Loucy (cell line): ENCODE data around the gene EIPR1.

Experiments
- H2AFZ ChIP-seq: fragments of 200-600 bp; sonication (generic); 2 replicates; pipeline ENCODE4 v1.6.0; 2016; ENCODE audit warnings: antibody characterized with exemption, mild to moderate bottlenecking, low read length, moderate library complexity
- H3F3A ChIP-seq: fragments of 200-600 bp; 2 replicates; pipeline ENCODE4 v1.6.0; 2016; ENCODE audit warnings: antibody characterized with exemption, low read depth, mild to moderate bottlenecking
- H3K27me3 ChIP-seq: fragments of 200-600 bp; sonication (generic); 2 replicates; pipeline ENCODE4 v1.6.1; 2014; ENCODE audit warnings: low read length, mild to moderate bottlenecking; ENCODE audit not compliant: insufficient read depth, poor library complexity, severe bottlenecking
- H3K36me3 ChIP-seq: fragments of 200-600 bp; sonication (generic); 2 replicates; pipeline ENCODE4 v1.6.1; 2016; ENCODE audit warnings: low read length; ENCODE audit not compliant: insufficient read depth
- H3K4me1 ChIP-seq: fragments of 200-600 bp; sonication (generic); 2 replicates; pipeline ENCODE4 v1.5.1; 2014; ENCODE audit warnings: low read length, mild to moderate bottlenecking; ENCODE audit not compliant: insufficient read depth, poor library complexity, severe bottlenecking
- H3K4me2 ChIP-seq: fragments of 200-600 bp; sonication (generic); 2 replicates; pipeline ENCODE4 v1.6.0; 2014; ENCODE audit warnings: antibody characterized with exemption, low read length, low read depth, mild to moderate bottlenecking; ENCODE audit not compliant: poor library complexity, severe bottlenecking
- H3K4me3 ChIP-seq: fragments of 200-600 bp; sonication (generic); 2 replicates; pipeline ENCODE4 v1.5.1; 2014; ENCODE audit warnings: low read length, mild to moderate bottlenecking, mixed read lengths; ENCODE audit not compliant: poor library complexity, severe bottlenecking
- H3K79me2 ChIP-seq: fragments of 200-600 bp; sonication (generic); 2 replicates; pipeline ENCODE4 v1.6.1; 2014; ENCODE audit warnings: low read length; ENCODE audit not compliant: insufficient read depth
- H3K9ac ChIP-seq: fragments of 200-600 bp; sonication (generic); 2 replicates; pipeline ENCODE4 v1.6.0; 2014; ENCODE audit warnings: mild to moderate bottlenecking, low read depth, low read length, moderate library complexity; ENCODE audit not compliant: poor library complexity, severe bottlenecking
- H3K9me2 ChIP-seq: fragments of 200-600 bp; sonication (generic); replicated peaks from 2 replicates; pipeline ENCODE4 v1.6.1; 2016; ENCODE audit warnings: low read depth, low read length, mixed read lengths
- H3K9me3 ChIP-seq: fragments of 200-600 bp; sonication (generic); 2 replicates; pipeline ENCODE4 v1.6.1; 2014; ENCODE audit warnings: mild to moderate bottlenecking, antibody characterized with exemption, low read length, low read depth; ENCODE audit not compliant: insufficient read depth
- H4K20me1 ChIP-seq: fragments of 200-600 bp; sonication (generic); 2 replicates; pipeline ENCODE4 v1.6.0; 2014; ENCODE audit warnings: antibody characterized with exemption, low read length, mild to moderate bottlenecking; ENCODE audit not compliant: insufficient read depth, poor library complexity, severe bottlenecking
- EZH2phosphoT487 ChIP-seq: fragments of 200-600 bp; IDR thresholded peaks from 2 replicates; pipeline ENCODE4 v1.6.1; 2018; ENCODE audit warnings: antibody characterized with exemption, mild to moderate bottlenecking, moderate library complexity, borderline replicate concordance
- TF ChIP-seq, protein P1 (sequence below): fragments of 200-600 bp; sonication (generic); conservative IDR thresholded peaks from 2 replicates; pipeline ENCODE4 v1.5.1; 2014; ENCODE audit warnings: mild to moderate bottlenecking, antibody characterized with exemption, low read length

EIPR1 gene

DNA sequence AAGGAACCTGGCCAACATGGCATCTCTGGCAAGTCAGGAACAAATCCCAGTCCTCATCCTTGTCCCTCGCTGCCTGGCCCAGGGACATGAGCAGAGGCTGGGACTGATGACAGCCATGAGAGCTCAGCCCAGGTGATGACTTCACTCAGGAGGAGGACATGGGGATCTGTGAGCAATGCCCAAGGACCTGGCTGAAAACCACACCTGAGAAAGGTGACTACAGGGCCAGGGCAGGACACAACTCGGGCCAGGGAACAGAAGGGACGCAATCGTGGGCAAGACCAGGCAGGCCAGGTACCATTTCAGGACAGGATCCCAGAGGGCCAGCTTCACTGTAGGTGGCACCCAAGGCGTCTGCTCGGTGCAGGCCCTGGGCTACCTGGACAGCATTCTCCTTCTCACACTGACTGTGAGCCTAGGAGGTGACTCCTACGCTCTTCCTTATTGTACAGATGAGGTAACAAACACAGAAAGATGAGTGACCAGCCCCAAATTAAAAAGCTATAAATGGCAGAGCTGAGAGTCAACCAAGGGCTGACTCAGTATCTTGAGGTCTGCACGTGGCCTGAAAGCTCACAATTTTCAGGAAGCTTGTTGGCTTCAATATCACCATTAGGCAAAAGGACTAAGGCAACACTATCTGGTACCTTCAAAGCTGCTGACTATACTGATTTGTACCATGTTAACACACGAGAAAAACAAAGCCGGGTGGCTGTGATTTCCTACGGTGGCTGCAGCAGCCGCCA is 141.1 kb downstream of the EIPR1 start:
- H3K79me2 ChIP-seq, result no peaks in the 10 kb centered on the region
- no peaks in the 10 kb centered on the region for H3K4me1 ChIP-seq
- no peaks in the 10 kb centered on the region for H3F3A ChIP-seq
- H3K27me3 ChIP-seq, result peaks cover 14% of the 10 kb centered on the region
- H3K9ac ChIP-seq, result no peak overlapping the region
- no peaks in the 10 kb centered on the region for H3K9me2 ChIP-seq
- H3K9me3 ChIP-seq, result no peaks in the 10 kb centered on the region
- peaks cover 11% of the 10 kb centered on the region for H4K20me1 ChIP-seq
- TF ChIP-seq, protein P1, sequence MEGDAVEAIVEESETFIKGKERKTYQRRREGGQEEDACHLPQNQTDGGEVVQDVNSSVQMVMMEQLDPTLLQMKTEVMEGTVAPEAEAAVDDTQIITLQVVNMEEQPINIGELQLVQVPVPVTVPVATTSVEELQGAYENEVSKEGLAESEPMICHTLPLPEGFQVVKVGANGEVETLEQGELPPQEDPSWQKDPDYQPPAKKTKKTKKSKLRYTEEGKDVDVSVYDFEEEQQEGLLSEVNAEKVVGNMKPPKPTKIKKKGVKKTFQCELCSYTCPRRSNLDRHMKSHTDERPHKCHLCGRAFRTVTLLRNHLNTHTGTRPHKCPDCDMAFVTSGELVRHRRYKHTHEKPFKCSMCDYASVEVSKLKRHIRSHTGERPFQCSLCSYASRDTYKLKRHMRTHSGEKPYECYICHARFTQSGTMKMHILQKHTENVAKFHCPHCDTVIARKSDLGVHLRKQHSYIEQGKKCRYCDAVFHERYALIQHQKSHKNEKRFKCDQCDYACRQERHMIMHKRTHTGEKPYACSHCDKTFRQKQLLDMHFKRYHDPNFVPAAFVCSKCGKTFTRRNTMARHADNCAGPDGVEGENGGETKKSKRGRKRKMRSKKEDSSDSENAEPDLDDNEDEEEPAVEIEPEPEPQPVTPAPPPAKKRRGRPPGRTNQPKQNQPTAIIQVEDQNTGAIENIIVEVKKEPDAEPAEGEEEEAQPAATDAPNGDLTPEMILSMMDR, result no peak
- TF ChIP-seq EZH2phosphoT487, result no peak
- no peak overlapping the region for H2AFZ ChIP-seq
- H3K4me3 ChIP-seq, result no peak overlapping the region
- peaks cover 9% of the 10 kb centered on the region; the same call in 1 of the 2 replicates for H3K36me3 ChIP-seq
- H3K4me2 ChIP-seq, result no peak overlapping the region

DNA sequence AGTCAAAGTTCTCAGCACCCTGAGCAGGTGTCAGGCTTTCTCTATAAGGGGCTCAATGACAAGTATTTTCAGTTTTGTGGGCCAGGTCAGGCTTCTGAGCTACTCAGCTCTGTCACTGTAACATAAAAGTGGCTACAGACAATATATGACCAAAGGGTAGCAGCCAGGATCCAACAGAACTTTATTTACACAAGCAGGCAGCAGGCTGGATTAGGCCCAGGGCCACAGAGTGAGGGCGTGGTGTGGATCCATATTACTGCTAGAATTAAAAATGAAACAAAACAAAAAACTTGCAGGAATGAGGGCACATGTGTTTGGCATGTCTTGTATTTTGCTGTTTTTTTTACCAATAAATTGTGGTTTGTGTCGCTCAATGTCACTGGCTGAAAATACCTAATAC is 143.7 kb downstream of the EIPR1 start:
- Histone ChIP-seq H3K9me2 (no peaks in the 10 kb centered on the region), H3F3A (no peaks in the 10 kb centered on the region), H3K27me3 (no peaks in the 10 kb centered on the region), H3K4me2 (no peak overlapping the region), H2AFZ (no peak overlapping the region), H3K79me2 (no peaks in the 10 kb centered on the region), H4K20me1 (no peaks in the 10 kb centered on the region), H3K4me3 (no peak overlapping the region), H3K9ac (no peak overlapping the region), H3K9me3 (peaks cover 7% of the 10 kb centered on the region; the same call in 1 of the 2 replicates), H3K36me3 (peaks cover 9% of the 10 kb centered on the region; the same call in 1 of the 2 replicates), H3K4me1 (no peaks in the 10 kb centered on the region)
- TF ChIP-seq EZH2phosphoT487, result no peak
- TF ChIP-seq, protein P1, result no peak

DNA sequence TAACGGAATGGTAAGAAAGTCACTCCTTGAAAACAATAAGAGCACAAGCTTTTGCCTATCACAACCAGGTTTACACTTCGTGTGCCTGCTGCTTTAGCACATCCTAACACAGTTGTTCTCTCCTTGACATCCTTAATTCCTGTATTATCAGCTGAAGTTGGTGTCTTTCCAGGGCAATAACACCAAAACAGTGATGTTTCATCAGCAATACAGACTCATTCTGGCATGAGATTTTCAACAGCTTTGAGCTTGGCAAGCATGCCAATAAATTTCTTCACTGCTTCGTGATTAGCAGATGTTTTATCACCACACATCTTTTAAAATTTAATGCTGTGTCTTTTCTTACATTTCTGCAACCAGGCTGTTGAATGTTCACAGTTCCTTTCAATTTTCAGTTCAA is 148.4 kb downstream of the EIPR1 start:
- no peaks in the 10 kb centered on the region for H3F3A ChIP-seq
- H3K79me2 ChIP-seq, result no peaks in the 10 kb centered on the region
- H4K20me1 ChIP-seq, result no peaks in the 10 kb centered on the region
- H3K4me2 ChIP-seq, result no peak overlapping the region
- peaks cover 9% of the 10 kb centered on the region; the same call in 1 of the 2 replicates for H3K36me3 ChIP-seq
- no peak overlapping the region for H3K9ac ChIP-seq
- no peak overlapping the region for H3K4me3 ChIP-seq
- H3K4me1 ChIP-seq, result no peaks in the 10 kb centered on the region
- H3K9me2 ChIP-seq, result no peaks in the 10 kb centered on the region
- peaks cover 7% of the 10 kb centered on the region; the same call in 1 of the 2 replicates for H3K9me3 ChIP-seq
- H3K27me3 ChIP-seq, result no peaks in the 10 kb centered on the region
- no peak for TF ChIP-seq EZH2phosphoT487
- TF ChIP-seq, protein P1, result no peak
- H2AFZ ChIP-seq, result no peak overlapping the region
